HepG2 (cell line): ENCODE measurements around the gene SLC25A43. TPM values are rescaled to one million over a fixed set of nuclear protein-coding genes. Genes with fewer than 3 reads are reported as not detected.

ENCODE experiments used
- ARID5B ChIP-seq: IDR thresholded peaks from 2 replicates; pipeline ENCODE4 v1.4.0; 2020; ENCODE audit warnings: mild to moderate bottlenecking, missing genetic modification reagents
- BHLHE40 ChIP-seq: IDR thresholded peaks from 2 replicates; pipeline ENCODE4 v1.6.1; 2011; ENCODE audit warnings: low read length, improper control_type of control experiment
- HNF4A ChIP-seq: sonication (generic); formaldehyde crosslinking; IDR thresholded peaks from 2 replicates; pipeline ENCODE4 v1.4.0; 2020; ENCODE audit warnings: missing genetic modification reagents
- HNRNPLL ChIP-seq: fragments of 200-400 bp; formaldehyde crosslinking; IDR thresholded peaks from 2 replicates; pipeline ENCODE4 v1.6.1; 2017; ENCODE audit warnings: mild to moderate bottlenecking, low read depth, low read length; ENCODE audit not compliant: poor library complexity, severe bottlenecking
- KAT8 ChIP-seq: IDR thresholded peaks from 2 replicates; pipeline ENCODE4 v1.6.1; 2016; ENCODE audit warnings: missing genetic modification reagents, missing compliant biosample characterization
- MAX ChIP-seq: IDR thresholded peaks from 2 replicates; pipeline ENCODE4 v1.6.1; 2012; ENCODE audit warnings: inconsistent platforms
- MED1 ChIP-seq: sonication (generic); formaldehyde crosslinking; IDR thresholded peaks from 2 replicates; pipeline ENCODE4 v1.4.0; 2020; ENCODE audit warnings: missing genetic modification reagents
- NFKB2 ChIP-seq: sonication (generic); formaldehyde crosslinking; IDR thresholded peaks from 2 replicates; pipeline ENCODE4 v1.4.0; 2020; ENCODE audit warnings: missing genetic modification reagents, borderline replicate concordance
- NR2C2 ChIP-seq: sonication (generic); formaldehyde crosslinking; IDR thresholded peaks from 2 replicates; pipeline ENCODE4 v1.4.0; 2020; ENCODE audit warnings: missing genetic modification reagents, mild to moderate bottlenecking, moderate library complexity, borderline replicate concordance
- RARA ChIP-seq: IDR thresholded peaks from 2 replicates; pipeline ENCODE4 v1.6.1; 2016; ENCODE audit warnings: missing genetic modification reagents, missing compliant biosample characterization
- RXRB ChIP-seq: IDR thresholded peaks from 2 replicates; pipeline ENCODE4 v1.6.1; 2016; ENCODE audit warnings: borderline replicate concordance, missing genetic modification reagents, missing compliant biosample characterization
- TAF15 ChIP-seq: fragments of 200-400 bp; formaldehyde crosslinking; IDR thresholded peaks from one replicate; pipeline ENCODE4 v1.6.1; 2018; ENCODE audit warnings: mild to moderate bottlenecking, low read depth, low read length; ENCODE audit not compliant: poor library complexity, severe bottlenecking
- USF2 ChIP-seq, 2 experiments: sonication (generic) in 1 of 2; formaldehyde crosslinking in 1 of 2; IDR thresholded peaks; 2 replicates each; pipeline versions ENCODE4 v1.5.1 to v1.6.1; 2011 to 2020; ENCODE audit warnings: borderline replicate concordance in 1 of 2, low read depth in 1 of 2, low read length in 1 of 2, mild to moderate bottlenecking in 1 of 2, missing genetic modification reagents in 1 of 2, moderate library complexity in 1 of 2
- WIZ ChIP-seq: sonication (generic); formaldehyde crosslinking; IDR thresholded peaks from 2 replicates; pipeline ENCODE4 v1.5.1; 2020; ENCODE audit warnings: mild to moderate bottlenecking, missing genetic modification reagents
- ZBED4 ChIP-seq: sonication (generic); formaldehyde crosslinking; IDR thresholded peaks from 2 replicates; pipeline ENCODE4 v1.4.0; 2020; ENCODE audit warnings: missing genetic modification reagents, borderline replicate concordance
- ZMYM4 ChIP-seq: sonication (generic); formaldehyde crosslinking; IDR thresholded peaks from 2 replicates; pipeline ENCODE4 v1.8.1; 2023; ENCODE audit warnings: mild to moderate bottlenecking, missing genetic modification reagents
- ZNF225 ChIP-seq: sonication (generic); formaldehyde crosslinking; IDR thresholded peaks from 2 replicates; pipeline ENCODE4 v1.4.0; 2020; ENCODE audit warnings: mild to moderate bottlenecking, missing genetic modification reagents
- ZNF557 ChIP-seq: sonication (generic); formaldehyde crosslinking; IDR thresholded peaks from 2 replicates; pipeline ENCODE4 v1.4.0; 2020; ENCODE audit warnings: missing genetic modification reagents
- ZNF577 ChIP-seq: sonication (generic); formaldehyde crosslinking; IDR thresholded peaks from 2 replicates; pipeline ENCODE4 v1.4.0; 2020; ENCODE audit warnings: mild to moderate bottlenecking, low read depth, missing genetic modification reagents, borderline replicate concordance
- polyA plus RNA-seq, 8 experiments: library from polyadenylated mRNA; depleted of rRNA in 3 of 8; stranded (reverse) in 7 of 8; unstranded in 1 of 8; fragments of >200 nt; fragmentation: Illumina TruSeq in 4 of 8; extraction: Trizol in 4 of 8; gene quantifications; 2 replicates each; pipeline versions ENCODE4 v1.2.1 to v1.2.3, GENCODE V29; 2011 to 2016; ENCODE audit warnings: low read depth in 4 of 8, missing spikeins in 1 of 8, mixed read lengths in 1 of 8; ENCODE audit not compliant: insufficient read depth in 1 of 8
- total RNA-seq, 5 experiments: library from RNA; depleted of rRNA; stranded (reverse); fragments of >200 nt; fragmentation: Illumina TruSeq; extraction: Trizol; gene quantifications; 2 replicates each; pipeline ENCODE4 v1.2.3, GENCODE V29; 2016; ENCODE audit warnings: low read depth in 1 of 5

Gene SLC25A43
- total and polyA plus RNA-seq, 2 of the 13 experiments (the other 11 are each of a cell fraction or from before 2014, with no cell fraction given): 5.8 to 13.2 TPM

GRCh38 chrX:119467842-119468550 is 68.9 kb downstream of the SLC25A43 start, which contains the start of gene SLC25A5 (continued):
- TF ChIP-seq ZNF557 (CRISPR knock-in tag) (no peak), TAF15 (no peak), MED1 (CRISPR knock-in tag) (peak; percentile 52), ARID5B (CRISPR knock-in tag) (0 out of 2 replicates have a peak, but pooled peaks have one; percentile 31), HNRNPLL (peak; percentile 10), NR2C2 (no peak), NFKB2 (CRISPR knock-in tag) (peak; percentile 27; the same call in 1 of the 2 replicates), RXRB (CRISPR knock-in tag) (0 out of 2 replicates have a peak, but pooled peaks have one; percentile 12), WIZ (CRISPR knock-in tag) (no peak), ZMYM4 (CRISPR knock-in tag) (peak; percentile 73; the same call in 1 of the 2 replicates), ZNF577 (CRISPR knock-in tag) (no peak), MAX (peak; percentile 79), BHLHE40 (peak; percentile 83), RARA (CRISPR knock-in tag) (peak; percentile 37), KAT8 (CRISPR knock-in tag) (peak; percentile 41), HNF4A (CRISPR knock-in tag) (peak; percentile 67), USF2 (IDR thresholded peaks at IDR 0.05; ENCODE audit: low read depth, low read length) (no peak), USF2 (CRISPR knock-in tag; IDR thresholded peaks at IDR 0.05; ENCODE audit: borderline replicate concordance) (0 out of 2 replicates have a peak, but pooled peaks have one; percentile 24), ZNF225 (CRISPR knock-in tag) (no peak), ZBED4 (CRISPR knock-in tag) (no peak; the same call in 1 of the 2 replicates)
